ENCODE results near the gene ENDOU. TPM values are rescaled to one million over a fixed set of nuclear protein-coding genes. Genes with fewer than 3 reads are reported as not detected.

ENDOU gene
- total RNA-seq, 5 donors from 2014 or later (not counting 1 experiment from before 2014, with no cell fraction given) = not detected

- ChIA-PET POLR2A (no interaction called here), CTCF (interaction anchor here in 1 of 2 donors (1.5 kb wide), 1 partner anchor 60 kb away, joined by 3 read pairs; no protein-coding TSS in a partner anchor)
- WGBS (ENCODE audit: insufficient coverage) = no CpG with 5 or more reads among the region's 2 CpGs
- H3K36me3 Mint-ChIP-seq = no peaks in the 10 kb centered on the region
- H3K4me3 Mint-ChIP-seq = no peak overlapping the region
- Histone ChIP-seq H3K9me3 (no peaks in the 10 kb centered on the region), H3K27ac (ENCODE audit: low read length) (no peak overlapping the region), H3K27me3 (replicated peaks in 1 of 2; ENCODE audit: control insufficient read depth in 2 of 2, extremely low read depth in 1 of 2, insufficient read depth in 2 of 2, low read length in 1 of 2) (no peaks in the 10 kb centered on the region), H3K4me1 (ENCODE audit: control insufficient read depth in 1 of 2, extremely low read depth in 1 of 2, insufficient read depth in 2 of 2, low read length in 2 of 2) (peaks cover 18 to 29% of the 10 kb centered on the region in 2 experiments), H3K4me3 (ENCODE audit: control insufficient read depth in 1 of 2, extremely low read depth in 1 of 2, low read length in 1 of 2) (no peak overlapping the region), H3K36me3 (ENCODE audit: control insufficient read depth in 2 of 2, extremely low read depth in 1 of 2, insufficient read depth in 1 of 2, low read length in 1 of 2) (peaks cover 0 to 2% of the 10 kb centered on the region in 2 donors)
- no peaks in the 10 kb centered on the region for H3K27me3 Mint-ChIP-seq
- peaks cover 31 to 38% (median 34%) of the 10 kb centered on the region in 3 donors for H3K4me1 Mint-ChIP-seq
- no peak for ATAC-seq (replicated peaks in 1 of 4)
- no peak for DNase-seq
- H3K27ac Mint-ChIP-seq = peak overlapping the region; percentile 30 to 65
- no peaks in the 10 kb centered on the region for H3K9me3 Mint-ChIP-seq
Observed at GRCh38 chr12:47709671-47710070, 15.6 kb downstream of the ENDOU start.

DNA sequence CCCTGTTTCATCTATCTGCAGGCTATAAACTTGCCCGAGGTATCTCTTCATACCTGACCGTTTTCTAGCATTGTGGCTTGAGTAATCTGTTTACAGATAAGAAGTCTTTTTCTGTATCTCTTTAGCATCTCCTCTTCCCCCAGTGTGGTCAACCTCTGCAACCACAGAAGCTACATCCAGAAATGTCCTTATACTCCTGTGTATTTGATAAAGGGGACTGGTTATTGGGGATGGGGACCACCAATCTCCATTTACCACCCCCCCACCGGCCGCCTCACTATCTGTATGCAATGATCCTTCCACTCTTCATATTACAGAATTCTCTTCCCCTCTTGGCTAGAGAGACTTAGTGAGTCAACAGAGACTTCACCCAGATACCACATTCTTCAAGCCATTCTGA lies 16.1 kb downstream of the ENDOU start:
- H3K4me3 Mint-ChIP-seq = no peak overlapping the region
- H3K27me3 Mint-ChIP-seq = no peaks in the 10 kb centered on the region
- no CpG with 5 or more reads among the region's 4 CpGs for WGBS (ENCODE audit: insufficient coverage)
- peaks cover 0 to 2% of the 10 kb centered on the region in 2 donors for H3K36me3 ChIP-seq (ENCODE audit: control insufficient read depth in 2 of 2, extremely low read depth in 1 of 2, insufficient read depth in 1 of 2, low read length in 1 of 2)
- CTCF ChIA-PET = no interaction called here
- no peak overlapping the region for H3K27ac ChIP-seq (ENCODE audit: low read length)
- peak overlapping the region; percentile 30 to 65 for H3K27ac Mint-ChIP-seq
- ATAC-seq (replicated peaks in 1 of 4) = no peak
- no peaks in the 10 kb centered on the region for H3K9me3 Mint-ChIP-seq
- H3K4me1 ChIP-seq (ENCODE audit: control insufficient read depth in 1 of 2, extremely low read depth in 1 of 2, insufficient read depth in 2 of 2, low read length in 2 of 2) = peaks cover 22 to 29% of the 10 kb centered on the region in 2 experiments
- DNase-seq = no peak
- H3K4me1 Mint-ChIP-seq = peaks cover 32 to 40% (median 36%) of the 10 kb centered on the region in 3 donors
- no peak overlapping the region for H3K4me3 ChIP-seq (ENCODE audit: control insufficient read depth in 1 of 2, extremely low read depth in 1 of 2, low read length in 1 of 2)
- no peaks in the 10 kb centered on the region for H3K9me3 ChIP-seq
- H3K27me3 ChIP-seq (replicated peaks in 1 of 2; ENCODE audit: control insufficient read depth in 2 of 2, extremely low read depth in 1 of 2, insufficient read depth in 2 of 2, low read length in 1 of 2) = no peaks in the 10 kb centered on the region
- H3K36me3 Mint-ChIP-seq = no peaks in the 10 kb centered on the region
- POLR2A ChIA-PET = no interaction called here

DNA sequence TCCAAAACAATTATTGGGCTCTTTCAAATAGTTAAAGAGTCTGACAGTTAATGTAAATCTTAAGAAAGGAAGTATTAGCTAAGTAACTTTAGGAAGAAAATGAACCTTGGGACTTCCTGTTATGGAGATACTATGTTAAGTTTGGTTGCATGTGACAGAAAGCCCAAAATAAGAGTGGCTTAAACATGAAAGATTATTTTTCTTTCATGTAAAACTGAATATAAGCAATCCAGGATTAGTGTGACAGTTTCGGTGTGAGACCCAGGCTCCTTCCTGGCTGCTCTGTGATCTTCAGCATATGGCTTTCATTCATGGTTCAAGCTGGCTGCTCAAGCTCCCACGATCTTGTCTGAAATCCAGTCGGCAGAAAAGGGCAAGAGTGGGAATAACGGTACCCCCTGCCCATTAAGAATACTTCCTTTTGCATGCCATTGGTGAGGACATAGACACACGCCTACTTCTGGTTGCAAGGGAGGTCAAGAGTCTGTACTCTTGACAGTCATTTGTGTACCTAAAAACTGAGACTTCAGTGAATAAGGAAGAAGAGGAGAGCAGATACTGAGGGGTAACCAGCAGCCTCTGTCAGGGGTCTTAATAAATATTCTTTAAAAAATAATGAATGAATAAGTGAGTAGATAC lies 17.3 kb downstream of the ENDOU start:
- peak overlapping the region; percentile 5 for H3K27ac ChIP-seq (ENCODE audit: low read length)
- WGBS (ENCODE audit: insufficient coverage) = 25% methylated on average over 2 of the region's 5 CpGs
- ATAC-seq (replicated peaks in 1 of 4) (no peak), DNase-seq (peak in 1 of 35 experiments; percentile 30)
- H3K4me1 ChIP-seq (ENCODE audit: control insufficient read depth in 1 of 2, extremely low read depth in 1 of 2, insufficient read depth in 2 of 2, low read length in 2 of 2) = peaks cover 27 to 29% of the 10 kb centered on the region in 2 experiments
- Mint-ChIP-seq H3K27me3 (no peaks in the 10 kb centered on the region), H3K9me3 (no peaks in the 10 kb centered on the region), H3K4me3 (peak overlapping the region; percentile 55 to 97 (median 95)), H3K27ac (peak overlapping the region; percentile 84 to 89), H3K4me1 (peaks cover 44 to 51% (median 47%) of the 10 kb centered on the region in 3 donors), H3K36me3 (peaks cover 8% of the 10 kb centered on the region)
- peaks cover 0 to 2% of the 10 kb centered on the region in 2 donors for H3K36me3 ChIP-seq (ENCODE audit: control insufficient read depth in 2 of 2, extremely low read depth in 1 of 2, insufficient read depth in 1 of 2, low read length in 1 of 2)
- CTCF ChIA-PET = interaction anchor here in 1 of 2 donors (0.5 to 2.4 kb wide), 3 partner anchors 34 to 73 kb away, joined by 3 to 15 read pairs (median 10); no protein-coding TSS in a partner anchor
- no peaks in the 10 kb centered on the region for H3K9me3 ChIP-seq
- no peak overlapping the region for H3K4me3 ChIP-seq (ENCODE audit: control insufficient read depth in 1 of 2, extremely low read depth in 1 of 2, low read length in 1 of 2)
- no peaks in the 10 kb centered on the region for H3K27me3 ChIP-seq (replicated peaks in 1 of 2; ENCODE audit: control insufficient read depth in 2 of 2, extremely low read depth in 1 of 2, insufficient read depth in 2 of 2, low read length in 1 of 2)
- POLR2A ChIA-PET = interaction anchor here in 1 of 2 donors (1.0 kb wide), 1 partner anchor 34 kb away, joined by 3 read pairs; no protein-coding TSS in a partner anchor

DNA sequence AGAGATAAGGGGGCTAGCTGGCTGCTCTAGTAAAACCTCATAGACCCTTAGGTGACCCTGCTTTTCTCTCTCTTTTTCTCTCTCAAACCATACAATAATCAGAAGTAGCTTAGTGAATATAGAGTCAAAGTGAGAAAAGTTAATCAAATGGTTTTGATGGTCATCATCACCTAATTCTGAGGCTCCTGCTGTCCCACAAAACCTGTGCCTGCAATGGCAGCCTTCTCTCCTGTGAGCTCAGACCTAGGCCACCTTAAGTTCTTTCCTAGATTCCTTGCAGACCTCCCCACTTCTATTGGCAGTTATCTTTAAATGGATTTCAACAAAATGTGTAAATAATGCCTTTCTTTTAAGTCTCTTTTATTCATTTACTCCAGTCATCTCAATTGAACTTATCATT lies 17.9 kb downstream of the ENDOU start:
- Mint-ChIP-seq H3K9me3 (no peaks in the 10 kb centered on the region), H3K36me3 (peaks cover 10% of the 10 kb centered on the region), H3K4me1 (peaks cover 47 to 55% (median 47%) of the 10 kb centered on the region in 3 donors), H3K27me3 (no peaks in the 10 kb centered on the region), H3K4me3 (peak overlapping the region; percentile 55 to 97 (median 95)), H3K27ac (peak overlapping the region; percentile 84 to 89)
- ATAC-seq (replicated peaks in 1 of 4) (no peak), DNase-seq (no peak)
- Histone ChIP-seq H3K27me3 (replicated peaks in 1 of 2; ENCODE audit: control insufficient read depth in 2 of 2, extremely low read depth in 1 of 2, insufficient read depth in 2 of 2, low read length in 1 of 2) (no peaks in the 10 kb centered on the region), H3K9me3 (no peaks in the 10 kb centered on the region), H3K4me3 (ENCODE audit: control insufficient read depth in 1 of 2, extremely low read depth in 1 of 2, low read length in 1 of 2) (no peak overlapping the region), H3K4me1 (ENCODE audit: control insufficient read depth in 1 of 2, extremely low read depth in 1 of 2, insufficient read depth in 2 of 2, low read length in 2 of 2) (peaks cover 27 to 29% of the 10 kb centered on the region in 2 experiments), H3K27ac (ENCODE audit: low read length) (no peak overlapping the region), H3K36me3 (ENCODE audit: control insufficient read depth in 2 of 2, extremely low read depth in 1 of 2, insufficient read depth in 1 of 2, low read length in 1 of 2) (peaks cover 0 to 2% of the 10 kb centered on the region in 2 donors)
- POLR2A ChIA-PET = interaction anchor here (0.6 to 1.0 kb wide), 3 partner anchors 34 to 491 kb away, joined by 3 to 5 read pairs (median 3); no protein-coding TSS in a partner anchor
- CTCF ChIA-PET = interaction anchor here (0.6 to 2.4 kb wide), 5 partner anchors 35 to 253 kb away, joined by 3 to 15 read pairs (median 4); no protein-coding TSS in a partner anchor

GRCh38 chr12:47705566-47706425 lies 19.5 kb downstream of the ENDOU start, which contains the start of gene RPAP3:
Gene RPAP3, minus strand, starts transcription at chr12:47706030. Its CDS starts 3,190 bp downstream, at chr12:47702840.
- peaks cover 17% of the 10 kb centered on the region for H3K36me3 Mint-ChIP-seq
- peaks cover 27 to 29% of the 10 kb centered on the region in 2 experiments for H3K4me1 ChIP-seq (ENCODE audit: control insufficient read depth in 1 of 2, extremely low read depth in 1 of 2, insufficient read depth in 2 of 2, low read length in 2 of 2)
- H3K27me3 Mint-ChIP-seq = no peaks in the 10 kb centered on the region
- DNase-seq (peak; percentile 90 to 98 (median 95)), ATAC-seq (replicated peaks in 1 of 4) (peak; percentile 95 to 98 (median 96))
- H3K27ac ChIP-seq (ENCODE audit: low read length) = peak within 1 kb of the TSS; percentile 67
- peaks cover 47 to 59% (median 47%) of the 10 kb centered on the region in 3 donors for H3K4me1 Mint-ChIP-seq
- H3K36me3 ChIP-seq (ENCODE audit: control insufficient read depth in 2 of 2, extremely low read depth in 1 of 2, insufficient read depth in 1 of 2, low read length in 1 of 2) = peaks cover 0 to 4% of the 10 kb centered on the region in 2 donors
- H3K27me3 ChIP-seq (replicated peaks in 1 of 2; ENCODE audit: control insufficient read depth in 2 of 2, extremely low read depth in 1 of 2, insufficient read depth in 2 of 2, low read length in 1 of 2) = no peaks in the 10 kb centered on the region
- CTCF ChIA-PET = interaction anchor here (0.5 to 2.4 kb wide), 11 partner anchors 36 to 686 kb away, joined by 3 to 15 read pairs (median 3); partner anchors contain the start of gene SLC48A1 (in 1 of the 2)
- no peaks in the 10 kb centered on the region for H3K9me3 Mint-ChIP-seq
- POLR2A ChIA-PET = interaction anchor here in 1 of 2 donors (0.7 kb wide), 1 partner anchor 562 kb away, joined by 3 read pairs; no protein-coding TSS in a partner anchor
- peak within 1 kb of the TSS; percentile 95 to 99 for H3K27ac Mint-ChIP-seq
- 0% methylated on average over 57 of the region's 66 CpGs for WGBS (ENCODE audit: insufficient coverage)
- H3K4me3 ChIP-seq (ENCODE audit: control insufficient read depth in 1 of 2, extremely low read depth in 1 of 2, low read length in 1 of 2) = peak within 1 kb of the TSS; percentile 56 to 67
- no peaks in the 10 kb centered on the region for H3K9me3 ChIP-seq
- peak within 1 kb of the TSS; percentile 95 to 97 (median 97) for H3K4me3 Mint-ChIP-seq

- H3K4me3 Mint-ChIP-seq = peak overlapping the region; percentile 95 to 97 (median 97)
- ChIA-PET CTCF (interaction anchor here (0.5 to 0.7 kb wide), 4 partner anchors 68 to 966 kb away, joined by 3 read pairs; no protein-coding TSS in a partner anchor), POLR2A (interaction anchor here in 1 of 2 donors (0.5 kb wide), 1 partner anchor 954 kb away, joined by 3 read pairs; no protein-coding TSS in a partner anchor)
- peaks cover 23% of the 10 kb centered on the region for H3K36me3 Mint-ChIP-seq
- Histone ChIP-seq H3K4me1 (ENCODE audit: control insufficient read depth in 1 of 2, extremely low read depth in 1 of 2, insufficient read depth in 2 of 2, low read length in 2 of 2) (peaks cover 27% of the 10 kb centered on the region in 2 experiments), H3K36me3 (ENCODE audit: control insufficient read depth in 2 of 2, extremely low read depth in 1 of 2, insufficient read depth in 1 of 2, low read length in 1 of 2) (peaks cover 0 to 10% of the 10 kb centered on the region in 2 donors), H3K27ac (ENCODE audit: low read length) (no peak overlapping the region), H3K4me3 (ENCODE audit: control insufficient read depth in 1 of 2, extremely low read depth in 1 of 2, low read length in 1 of 2) (peak overlapping the region; percentile 56 to 67), H3K27me3 (replicated peaks in 1 of 2; ENCODE audit: control insufficient read depth in 2 of 2, extremely low read depth in 1 of 2, insufficient read depth in 2 of 2, low read length in 1 of 2) (no peaks in the 10 kb centered on the region), H3K9me3 (no peaks in the 10 kb centered on the region)
- peak overlapping the region; percentile 55 to 70 for H3K27ac Mint-ChIP-seq
- ATAC-seq (replicated peaks in 1 of 4) (no peak), DNase-seq (no peak)
- H3K4me1 Mint-ChIP-seq = peaks cover 47 to 63% (median 52%) of the 10 kb centered on the region in 3 donors
- no peaks in the 10 kb centered on the region for H3K9me3 Mint-ChIP-seq
- H3K27me3 Mint-ChIP-seq = no peaks in the 10 kb centered on the region
- no CpG with 5 or more reads among the region's 9 CpGs for WGBS (ENCODE audit: insufficient coverage)
Observed at GRCh38 chr12:47705229-47705565, 20.1 kb downstream of the ENDOU start.

Data from T-cell (primary cell).